ENCODE results near the gene ARSA. TPM values are rescaled to one million over a fixed set of nuclear protein-coding genes. Genes with fewer than 3 reads are reported as not detected.
"Not testable (repeated sequence)": the region's sequence is repeated elsewhere in the genome, so short reads cannot be mapped to it uniquely, and the experiment has no call there.

The ARSA gene
- polyA plus RNA-seq, 10 donors: 11.5 to 20.4 (median 15.0) TPM

DNA sequence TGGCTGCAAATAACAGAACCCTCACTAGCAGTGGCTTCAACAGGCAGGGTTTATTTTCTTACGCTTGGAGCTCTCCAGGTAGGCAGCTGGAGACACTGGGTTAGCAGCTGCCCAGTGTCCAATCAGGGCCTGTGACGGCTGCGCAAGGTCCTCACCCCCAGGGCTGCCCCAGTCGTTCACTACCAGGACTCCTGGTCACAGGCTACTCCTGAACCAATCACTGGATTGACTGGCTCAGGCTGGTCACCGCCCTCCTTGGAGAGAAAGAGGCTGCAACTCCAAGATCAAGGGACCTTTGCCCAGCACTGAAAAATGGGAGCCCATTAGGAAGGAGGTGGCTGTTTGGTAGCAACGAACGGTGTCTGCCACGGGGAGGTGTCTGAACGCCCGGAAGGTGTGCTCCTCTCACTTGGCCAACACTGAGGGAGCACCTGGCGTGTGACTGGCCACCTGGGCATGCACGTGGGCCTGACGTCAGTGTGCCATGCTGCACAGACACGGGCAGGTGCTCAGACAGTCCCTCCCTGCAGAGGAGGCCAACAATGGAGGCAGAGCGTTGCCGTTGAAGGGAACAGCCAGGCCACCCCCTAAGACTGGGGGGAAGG lies 5.1 kb downstream of the ARSA start:
- DNase-seq: no peak

DNA sequence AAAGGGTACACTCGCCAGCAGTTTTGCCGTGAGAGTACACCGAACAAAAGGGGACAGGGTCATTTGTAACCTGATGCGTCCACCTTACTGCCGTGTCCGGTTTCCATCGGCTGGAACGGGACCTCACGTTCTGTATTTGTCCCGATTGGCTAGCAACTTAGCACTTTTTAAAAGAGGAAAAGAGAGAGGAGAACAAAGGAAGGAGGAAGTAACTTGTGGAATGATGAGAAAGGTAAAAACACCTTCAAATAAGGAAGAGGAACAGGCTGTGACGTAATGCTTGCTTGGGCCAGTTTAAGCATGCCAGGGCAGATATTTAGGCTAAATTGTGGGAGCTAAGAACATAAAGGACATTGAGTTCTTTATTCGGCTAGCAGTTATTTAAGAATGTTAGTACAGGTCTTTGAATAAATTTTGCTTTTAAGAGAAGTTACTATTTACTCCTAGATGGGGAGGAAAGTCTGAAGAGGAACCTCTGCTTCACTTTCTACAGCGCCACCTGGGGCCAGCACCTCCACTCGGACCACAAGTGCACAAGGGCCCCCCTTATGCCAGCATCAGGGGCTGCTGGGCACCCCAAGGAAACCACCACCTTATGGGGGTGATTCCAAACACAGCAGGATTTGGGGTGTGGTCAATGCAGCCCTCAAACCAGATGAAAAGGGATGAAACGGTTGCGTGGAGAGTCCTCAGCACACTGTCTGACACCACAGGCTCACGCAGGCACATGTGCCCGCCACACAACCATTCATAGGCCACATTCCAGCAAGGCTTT lies 5.8 kb downstream of the ARSA start:
- DNase-seq: no peak

DNA sequence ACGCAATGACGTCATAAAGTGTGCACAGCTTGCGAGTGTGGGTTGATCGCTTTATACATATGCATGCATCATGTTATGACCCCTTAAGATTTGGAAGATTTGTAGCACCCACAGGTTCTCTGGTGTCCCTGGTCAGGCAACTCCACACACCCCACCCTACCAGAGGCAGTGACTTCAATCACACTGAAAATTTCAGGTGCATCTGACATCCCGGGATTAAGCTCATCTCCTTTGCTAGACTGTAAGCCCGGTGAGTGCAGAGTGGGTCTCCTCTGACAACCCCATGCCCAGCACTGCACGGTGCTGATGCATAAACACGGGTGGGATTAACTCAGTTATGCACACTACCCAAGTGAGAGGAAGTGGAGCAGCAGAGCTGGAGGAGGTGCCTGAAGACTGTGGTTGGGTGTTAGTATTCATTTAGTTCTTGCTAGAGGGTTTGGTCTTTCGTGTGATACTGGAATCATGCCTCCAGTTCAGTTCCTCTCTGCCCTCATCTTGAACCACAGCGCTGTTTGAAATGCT lies 6.5 kb downstream of the ARSA start:
- no peak for DNase-seq

DNA sequence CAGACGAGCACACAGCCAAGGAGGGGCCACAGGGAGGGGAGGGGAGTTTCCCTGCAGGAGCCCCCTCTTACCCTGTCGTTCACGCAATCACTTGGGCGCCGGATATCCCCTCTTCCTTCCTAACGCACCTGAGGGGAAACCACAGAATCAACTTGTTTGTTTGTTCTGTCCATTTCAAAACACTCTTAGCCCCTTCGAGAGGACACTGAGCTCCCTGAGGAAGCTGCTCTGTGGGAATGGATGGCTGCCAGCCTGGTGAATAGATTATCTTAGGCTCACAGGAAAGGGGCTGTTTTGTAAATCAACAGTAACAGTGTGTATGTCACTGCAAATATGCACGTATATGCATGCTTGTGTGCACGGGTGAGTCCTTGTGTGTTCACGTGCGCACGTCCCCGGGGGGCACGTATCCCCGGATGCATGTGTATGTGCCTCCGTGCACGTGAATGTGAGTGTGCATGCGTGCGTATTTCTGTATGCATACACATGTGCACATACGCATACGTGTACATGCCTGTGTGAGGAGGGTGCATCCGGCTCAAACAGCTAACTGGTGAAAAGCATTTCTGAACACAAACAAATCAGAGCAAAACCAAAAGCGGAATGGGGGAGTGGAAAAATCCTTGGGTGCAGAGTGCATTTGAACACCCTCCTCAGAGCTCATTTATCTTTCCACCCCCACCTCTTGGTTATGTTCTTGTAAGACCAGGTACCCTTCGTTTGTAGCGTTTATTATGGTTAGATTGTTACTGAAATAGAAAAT lies 7.2 kb downstream of the ARSA start:
- DNase-seq: no peak

- not testable (repeated sequence) for DNase-seq
Measured at GRCh38 chr22:50614296-50614695, 13.7 kb downstream of the ARSA start.

DNA sequence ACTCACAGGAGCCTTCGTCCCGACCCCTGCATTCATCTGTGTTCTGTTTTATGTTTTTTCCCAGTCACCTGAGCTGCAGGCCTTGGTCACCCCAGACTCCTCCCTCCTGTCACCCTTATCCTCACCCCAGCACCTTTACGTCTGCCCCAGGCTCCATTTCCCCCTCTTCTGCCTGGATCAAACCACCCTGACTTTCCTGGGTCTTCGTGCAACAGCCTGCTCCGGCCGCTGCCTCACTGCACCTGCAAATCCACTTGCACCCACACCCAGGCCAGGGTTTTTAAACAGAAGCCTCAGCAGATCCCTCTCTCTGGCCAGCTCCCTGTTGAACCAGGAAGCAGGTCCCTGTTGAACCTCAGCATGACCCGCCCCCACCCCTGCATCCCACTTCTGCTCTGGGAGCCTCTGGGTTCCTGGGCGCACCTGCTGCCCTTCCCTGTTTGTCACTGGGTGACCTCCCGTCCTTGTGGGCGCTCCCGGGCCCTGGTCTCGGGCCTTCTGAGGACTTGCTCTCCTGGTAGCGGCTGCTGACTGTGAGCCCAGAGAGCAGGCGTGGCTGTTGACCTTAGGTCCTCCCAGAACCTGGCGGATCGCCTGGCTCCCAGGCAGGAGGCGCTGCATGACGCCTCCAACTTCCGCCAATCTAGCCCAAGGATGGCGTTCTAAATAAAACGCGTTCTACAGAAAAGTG lies 14.5 kb downstream of the ARSA start:
- no peak for DNase-seq

DNA sequence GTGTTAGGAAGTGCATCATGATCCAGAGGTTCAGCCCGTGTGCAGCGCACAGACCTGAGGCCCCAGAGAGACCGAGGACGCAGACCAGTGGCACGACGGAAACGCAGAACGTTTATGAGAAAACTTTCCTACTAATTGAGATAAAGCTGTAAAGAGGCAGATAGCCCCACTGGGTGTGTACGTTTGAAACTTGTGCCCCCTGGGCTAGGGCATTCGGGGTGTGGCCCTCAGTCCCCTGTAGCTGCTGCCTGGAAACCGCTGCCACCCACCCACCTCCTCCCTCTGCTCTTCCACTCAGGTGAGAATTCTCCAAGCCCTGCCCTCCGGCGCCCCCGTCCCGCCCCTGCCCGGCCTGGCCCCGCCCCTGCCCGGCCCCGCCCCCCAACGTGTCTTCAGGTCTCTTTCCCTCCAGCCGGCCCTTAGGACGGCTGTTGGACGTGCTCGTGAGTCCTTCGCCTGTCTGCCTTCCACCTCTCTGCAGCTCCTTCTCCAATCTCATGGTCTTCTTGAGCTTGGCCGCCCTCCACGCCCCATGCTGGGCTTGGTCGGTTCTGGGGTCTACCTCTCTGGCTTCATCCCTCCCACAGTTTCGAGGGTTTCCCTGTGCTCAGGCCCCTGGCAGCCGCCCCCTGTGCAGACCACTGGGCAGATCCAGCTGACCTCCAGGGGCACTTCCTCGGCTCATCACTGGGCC lies 15.3 kb downstream of the ARSA start:
- DNase-seq: no peak

- no peak for DNase-seq
Measured at GRCh38 chr22:50612168-50612527, 15.8 kb downstream of the ARSA start.

DNA sequence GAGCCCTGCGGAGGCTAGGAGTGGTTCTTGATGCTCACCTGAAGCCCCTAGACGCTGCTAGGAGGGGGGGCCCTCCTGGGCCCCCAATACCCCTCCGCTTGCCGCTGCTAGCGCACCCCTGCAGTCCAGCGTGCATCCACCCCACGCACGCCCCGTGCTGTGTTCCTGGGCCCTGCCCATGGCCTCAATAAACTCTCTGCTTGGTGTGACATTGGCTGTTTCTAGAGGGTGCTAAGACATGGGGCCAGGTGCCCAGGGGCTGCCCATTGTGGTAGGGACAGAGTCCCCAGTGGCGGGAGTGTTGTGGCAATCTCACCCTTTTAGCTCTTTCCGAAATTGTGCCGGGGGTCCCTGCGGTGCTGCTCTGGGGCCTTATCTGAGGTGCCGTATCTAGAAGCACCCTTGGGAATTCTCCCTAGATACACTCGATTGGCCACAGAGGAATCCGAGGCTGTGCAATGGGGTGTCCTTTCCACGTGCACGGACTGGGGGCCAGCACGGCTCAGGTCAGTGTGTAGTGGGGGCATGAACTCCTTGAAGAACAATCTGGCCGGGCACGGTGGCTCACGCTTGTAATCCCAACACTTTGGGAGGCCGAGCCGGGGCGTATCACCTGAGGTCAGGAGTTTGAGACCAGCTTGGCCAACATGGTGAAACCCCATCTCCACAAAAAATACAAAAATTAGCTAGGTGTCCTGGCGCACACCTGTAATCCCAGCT lies 16.5 kb downstream of the ARSA start:
- no peak for DNase-seq

DNA sequence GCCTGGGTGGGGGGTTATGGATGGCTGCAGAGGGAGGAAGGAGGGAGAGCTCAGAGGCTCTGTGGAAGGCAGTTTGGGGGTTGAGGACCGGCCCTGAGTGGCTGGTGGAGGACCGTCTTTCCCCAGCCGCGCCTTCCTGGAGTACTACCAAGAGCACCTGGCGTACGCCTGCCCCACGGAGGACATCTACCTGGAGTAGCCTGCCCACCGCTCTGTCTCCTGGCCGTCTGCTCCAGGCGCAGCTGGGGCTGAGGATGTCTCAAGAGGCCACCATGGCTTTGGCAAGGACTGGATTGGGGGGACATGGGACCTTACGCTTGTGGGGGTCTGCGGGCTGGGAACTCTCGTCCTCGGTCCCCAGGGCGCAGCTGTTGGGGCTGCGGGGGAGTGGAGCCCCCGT lies 17.4 kb downstream of the ARSA start:
- no peak for DNase-seq

GRCh38 chr22:50610041-50610451 lies 17.9 kb downstream of the ARSA start:
- no peak for DNase-seq

- no peak for DNase-seq
Measured at GRCh38 chr22:50609599-50609998, 18.4 kb downstream of the ARSA start.

- no peak for DNase-seq
Measured at GRCh38 chr22:50608996-50609395, 19.0 kb downstream of the ARSA start.

- not testable (repeated sequence) for DNase-seq
Measured at GRCh38 chr22:50608058-50608840, 19.7 kb downstream of the ARSA start.

DNA sequence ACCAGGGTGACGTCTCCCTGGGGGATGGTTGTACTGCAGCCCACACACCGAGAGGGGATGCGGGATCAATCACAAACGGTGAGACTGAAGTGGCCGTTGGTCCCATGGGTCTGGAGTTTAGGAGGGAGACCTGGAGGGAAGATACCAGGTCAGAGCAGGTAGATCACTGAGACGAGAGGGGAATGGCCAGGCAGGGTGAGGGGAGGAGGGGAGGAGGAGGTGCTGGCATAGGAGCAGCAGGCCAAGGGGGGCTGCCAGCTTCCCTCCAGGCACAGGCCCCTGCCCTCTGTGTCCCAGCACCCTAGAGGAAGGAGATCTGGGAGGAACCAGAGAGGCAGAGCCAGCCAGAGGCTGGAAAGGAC lies 20.3 kb downstream of the ARSA start:
- no peak for DNase-seq

DNA sequence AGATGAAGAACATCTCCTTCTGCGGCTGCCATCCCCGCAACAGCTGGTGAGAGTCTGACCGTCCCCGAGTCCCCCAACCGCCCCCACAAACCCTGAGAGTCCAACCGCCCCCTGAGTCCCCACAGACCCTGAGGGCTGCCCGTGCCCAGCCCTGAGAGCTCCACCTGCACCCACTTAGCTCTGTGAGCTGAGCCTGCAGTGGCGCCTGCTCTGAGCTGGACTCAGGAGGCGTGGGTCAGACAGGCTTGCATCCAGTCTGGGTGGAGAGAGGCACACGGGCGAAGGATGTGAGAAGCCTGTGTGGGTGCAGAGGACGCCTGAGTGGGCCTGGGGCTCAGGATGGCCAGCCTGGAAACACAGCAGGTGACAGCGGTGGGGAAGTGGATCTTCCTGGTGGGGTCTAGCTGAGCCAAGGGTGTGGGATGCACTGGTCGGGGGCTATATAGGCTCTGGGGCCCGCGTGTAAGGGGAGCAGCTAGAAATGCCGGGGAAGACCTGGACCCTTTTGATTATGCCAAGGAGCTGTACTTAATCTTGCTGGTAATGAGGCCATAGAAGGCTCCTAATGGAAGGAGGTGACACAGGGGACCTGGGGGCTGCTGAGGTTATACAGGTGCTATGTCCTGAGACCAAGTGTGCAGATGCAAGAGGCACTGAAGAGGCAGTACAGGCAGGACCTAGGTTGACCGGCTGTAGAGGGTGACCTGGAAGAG lies 20.9 kb downstream of the ARSA start:
- DNase-seq: no peak

DNA sequence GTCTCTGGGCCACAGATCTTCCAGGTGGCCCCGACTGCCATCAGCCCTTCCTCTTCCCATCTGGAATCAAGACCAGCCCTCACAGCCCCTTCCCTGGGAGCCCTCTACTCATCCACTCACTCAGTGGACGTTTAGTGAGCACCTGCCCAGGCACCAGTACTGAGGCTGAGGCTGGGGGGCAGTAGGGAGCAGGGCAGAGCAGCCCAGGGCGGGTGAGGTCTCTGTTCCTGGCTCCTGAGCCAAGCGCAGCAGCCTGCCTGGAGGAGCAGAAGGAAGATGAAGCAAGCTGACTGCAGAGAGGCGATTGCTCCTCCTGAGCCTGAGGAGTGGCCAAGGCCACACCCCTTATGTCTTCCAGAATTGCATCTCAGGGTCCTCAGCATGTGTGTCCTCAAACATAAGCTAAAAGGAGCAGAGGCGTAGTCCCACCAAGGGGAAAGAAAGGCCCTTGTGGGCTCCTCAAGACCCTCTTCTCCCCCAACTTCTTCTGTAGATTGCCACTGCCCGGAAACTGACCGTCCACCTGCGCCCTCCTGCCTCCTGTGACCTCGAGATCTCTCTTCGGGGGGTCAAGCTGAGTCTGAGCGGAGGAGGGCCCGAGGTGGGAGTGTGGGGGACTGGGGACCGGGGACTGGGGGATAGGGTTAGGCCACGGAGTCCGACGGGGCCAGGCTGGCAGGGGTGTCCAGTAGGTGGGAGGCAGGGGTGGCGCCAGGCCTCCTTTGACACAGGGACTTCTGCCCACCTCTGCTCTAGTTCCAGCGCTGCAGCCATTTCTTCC lies 21.6 kb downstream of the ARSA start:
- no peak for DNase-seq

- no peak for DNase-seq
Measured at GRCh38 chr22:50605613-50606074, 22.3 kb downstream of the ARSA start.
